CD4-positive, alpha-beta T cell treated with Interleukin-21 for 1 hour (primary cell): ENCODE data around the gene DSTN.

ENCODE experiments used
- DNase-seq: peaks from one replicate; pipeline ENCODE4 v3.0.0-alpha.2; 2020

The DSTN gene

GRCh38 chr20:17640146-17640874 is 70.4 kb downstream of the DSTN start:
- DNase-seq, result no peak

GRCh38 chr20:17640875-17641378 is 71.1 kb downstream of the DSTN start:
- DNase-seq, result no peak

- DNase-seq, result no peak
These were observed 71.7 kb downstream of the DSTN start for GRCh38 chr20:17641520-17641964.

- no peak for DNase-seq
These were observed 72.1 kb downstream of the DSTN start for GRCh38 chr20:17641993-17642392.

DNA sequence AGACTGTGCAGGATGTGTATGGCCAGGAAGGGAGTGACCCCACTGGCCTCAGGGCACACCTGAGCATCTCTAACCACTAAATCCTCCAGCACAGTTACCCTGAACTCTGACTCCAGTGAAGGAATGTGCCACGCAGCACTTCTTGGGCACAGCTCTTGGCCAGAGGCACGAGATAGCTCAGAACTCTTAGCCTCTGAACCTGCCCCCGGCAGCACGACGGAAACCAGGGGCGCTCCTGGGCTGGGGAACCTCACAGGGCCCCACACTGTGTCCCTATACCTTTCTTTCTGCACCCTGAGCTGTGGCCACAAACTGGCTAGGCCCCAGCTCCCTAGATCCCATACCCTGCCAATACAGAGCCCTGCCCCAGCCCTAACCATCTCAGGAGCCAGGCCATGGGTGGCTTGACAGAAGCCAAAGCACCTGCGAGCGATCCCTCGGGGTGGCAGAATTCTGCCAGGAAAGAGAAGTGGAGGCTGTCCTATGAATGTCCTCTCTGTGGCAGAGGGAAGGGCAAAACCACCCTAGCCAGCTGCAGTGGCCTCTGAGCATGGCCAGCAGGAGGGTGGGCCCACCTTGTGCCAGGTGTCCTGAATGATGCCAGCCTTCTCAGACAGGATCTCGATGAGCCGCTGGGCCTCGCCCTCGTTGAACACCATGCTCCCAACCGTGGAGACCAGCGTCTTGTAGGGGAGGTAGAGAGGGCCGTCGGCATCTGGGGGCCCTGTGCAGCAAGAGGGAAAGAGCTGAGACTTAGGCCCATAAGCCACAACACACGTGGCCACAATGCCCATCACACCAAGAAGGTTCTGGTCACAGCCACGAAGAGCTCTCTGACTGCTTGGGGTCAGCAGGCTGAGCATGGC is 72.8 kb downstream of the DSTN start:
- DNase-seq, result no peak

- no peak for DNase-seq
These were observed 73.8 kb downstream of the DSTN start for GRCh38 chr20:17643531-17644188.

- DNase-seq, result no peak
These were observed 74.6 kb downstream of the DSTN start for GRCh38 chr20:17644451-17644850.

DNA sequence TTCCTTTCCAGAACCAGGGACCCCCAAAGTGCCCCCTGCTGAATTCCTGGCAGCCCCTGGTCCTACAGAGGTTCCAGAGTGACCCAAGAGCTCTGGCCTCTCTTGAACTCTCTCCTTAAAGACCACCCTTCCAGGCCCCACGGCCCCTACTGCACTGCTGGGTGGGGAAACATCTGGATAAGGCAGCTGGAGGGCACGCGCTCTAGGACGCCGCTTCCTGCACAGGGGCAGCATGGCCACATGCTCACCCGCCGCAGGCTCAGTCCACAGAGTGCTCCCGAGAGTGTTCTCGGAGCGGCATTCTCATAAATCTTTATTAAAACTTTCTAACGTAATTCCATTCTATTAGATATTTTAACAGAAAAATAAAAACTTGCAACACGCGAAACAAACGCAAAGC is 75.1 kb downstream of the DSTN start:
- DNase-seq, result no peak

DNA sequence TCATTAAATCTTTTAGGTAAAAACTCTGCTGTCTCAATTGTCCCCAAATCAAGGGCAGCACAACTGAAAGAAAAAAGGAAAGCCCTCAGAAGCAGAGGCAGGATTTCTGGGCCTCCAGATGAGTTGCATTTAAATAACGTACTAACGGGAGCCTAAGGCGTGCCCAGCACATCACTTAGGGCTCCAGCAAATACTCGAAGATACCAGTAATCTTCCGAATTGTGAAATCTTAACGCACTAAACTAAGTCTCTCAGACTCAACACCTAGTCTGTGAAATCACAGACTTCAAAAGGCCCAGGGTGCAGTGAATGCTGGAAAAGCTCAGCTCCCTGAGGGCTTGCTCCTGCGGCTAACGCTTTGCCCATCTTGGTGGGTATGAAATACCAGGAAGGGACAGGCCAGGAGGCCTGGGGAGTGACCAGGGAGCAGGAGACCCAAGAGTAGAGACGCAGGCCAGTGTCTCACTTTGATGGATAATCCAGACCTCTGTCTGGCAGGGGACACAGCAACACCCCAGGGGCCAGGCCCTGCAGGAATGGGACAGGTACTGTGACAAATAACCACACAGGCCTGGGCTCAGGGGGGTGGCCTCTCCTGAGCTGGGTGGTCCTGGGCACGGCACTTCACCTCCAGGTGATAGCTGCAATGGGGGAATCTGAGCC is 75.8 kb downstream of the DSTN start:
- DNase-seq, result no peak

- no peak for DNase-seq
These were observed 76.5 kb downstream of the DSTN start for GRCh38 chr20:17646209-17646960.

- DNase-seq, result no peak
These were observed 77.1 kb downstream of the DSTN start for GRCh38 chr20:17646961-17647301.

DNA sequence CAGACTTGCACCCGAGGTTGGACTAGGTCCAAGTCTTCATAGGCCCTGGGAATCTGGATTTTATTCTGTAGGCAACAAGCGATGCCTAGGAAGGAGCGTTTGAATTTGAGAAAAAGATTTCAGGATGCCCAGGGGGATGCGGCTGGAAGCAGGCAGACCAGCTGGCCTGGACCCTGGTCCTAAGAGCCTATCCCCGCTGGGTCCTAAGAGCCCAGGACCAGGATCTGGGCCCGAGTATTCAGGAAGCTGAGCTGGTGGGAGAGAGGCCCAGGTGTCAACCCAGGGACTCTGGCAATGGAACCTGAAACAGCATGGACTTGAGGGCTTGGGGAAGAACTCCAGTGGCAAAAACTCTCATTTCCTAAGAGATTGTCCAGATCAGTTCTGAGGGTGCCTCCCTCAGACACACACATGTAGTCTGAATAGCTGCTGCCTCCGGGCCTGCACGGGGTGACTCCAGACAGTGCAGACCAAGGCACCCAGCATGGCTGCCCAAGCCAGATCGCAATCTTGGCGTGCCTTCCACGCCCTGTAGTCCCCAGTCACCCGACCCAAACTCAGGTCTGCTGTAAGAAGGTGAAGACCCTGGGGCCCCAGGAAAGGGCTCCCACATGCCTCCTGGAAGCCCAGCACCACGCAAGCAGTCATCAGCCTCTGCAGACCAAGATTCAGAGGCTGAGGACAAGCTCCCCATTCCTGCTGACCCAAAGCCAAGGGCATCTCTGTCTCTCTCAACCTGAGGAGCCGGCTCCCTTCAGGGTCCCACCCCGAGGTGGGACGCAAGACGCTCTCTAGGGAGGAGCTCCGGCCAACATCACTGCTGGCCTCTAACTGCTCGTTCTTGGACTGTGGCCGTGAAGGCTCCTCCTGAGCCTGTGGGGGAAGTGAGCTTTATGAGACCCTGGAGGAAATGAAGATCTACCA is 77.8 kb downstream of the DSTN start:
- no peak for DNase-seq

DNA sequence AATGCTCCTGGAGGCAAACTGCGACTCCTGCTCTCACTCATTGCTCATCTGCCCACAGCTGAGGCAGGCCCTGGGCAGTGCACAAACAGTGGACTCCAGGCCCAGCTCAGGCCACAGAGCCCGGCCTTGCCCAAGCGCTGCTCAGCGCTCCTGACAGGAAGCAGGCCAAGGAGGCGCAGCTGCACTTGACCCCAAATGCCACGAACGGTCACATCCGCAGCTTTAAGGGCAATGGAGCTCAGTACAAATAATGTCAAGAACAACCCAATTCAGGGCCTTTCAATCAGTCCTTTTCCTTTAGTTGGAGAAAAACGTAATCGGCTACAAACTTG is 78.4 kb downstream of the DSTN start:
- no peak for DNase-seq

- peak; percentile 35 for DNase-seq
These were observed 79.2 kb downstream of the DSTN start for GRCh38 chr20:17648791-17649730.

GRCh38 chr20:17650301-17651128 is 80.6 kb downstream of the DSTN start:
- DNase-seq, result no peak

- no peak for DNase-seq
These were observed 81.4 kb downstream of the DSTN start for GRCh38 chr20:17651129-17651759.

DNA sequence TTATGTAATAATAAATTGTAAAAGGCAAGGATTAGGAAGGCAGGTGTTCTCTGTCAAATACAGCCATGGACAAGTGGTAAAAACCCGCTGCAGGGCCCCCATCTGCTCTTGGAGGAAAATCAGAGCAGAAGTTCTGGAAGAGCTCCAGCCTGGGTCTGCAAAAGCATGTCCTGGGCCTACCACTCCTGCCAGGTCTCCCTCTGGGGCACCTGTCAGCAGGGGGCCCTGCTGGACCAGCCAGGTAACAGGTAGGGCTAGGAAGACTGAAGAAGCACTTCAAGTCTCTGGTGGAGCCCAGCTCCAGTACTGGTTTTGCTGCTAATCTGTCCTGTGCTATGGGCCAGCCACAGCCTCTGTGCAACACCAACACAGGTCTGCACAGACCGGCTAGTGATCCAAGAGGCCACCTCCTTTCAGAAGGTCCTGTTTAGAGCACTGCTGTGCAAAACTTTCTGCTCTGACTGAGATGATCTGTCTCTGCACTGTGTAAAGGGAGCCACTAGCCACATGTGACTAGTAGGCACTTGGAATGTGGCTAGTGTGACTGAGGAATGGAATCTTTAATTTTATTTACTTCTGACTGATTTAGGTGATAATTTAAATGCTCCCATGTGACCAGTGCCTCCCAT is 82.0 kb downstream of the DSTN start:
- DNase-seq, result no peak

GRCh38 chr20:17652411-17652810 is 82.5 kb downstream of the DSTN start:
- DNase-seq, result no peak
